PC-9 (cell line): Measurements from ENCODE around the gene CMTM4.

Source experiments
- CTCF ChIP-seq: fragments of 200-600 bp; sonication (generic); conservative IDR thresholded peaks from 2 replicates; pipeline ENCODE4 v1.6.1; 2017; ENCODE audit warnings: mixed run types, antibody characterized with exemption, mild to moderate bottlenecking, moderate library complexity
- EZH2 ChIP-seq: fragments of 200-600 bp; sonication (generic); IDR thresholded peaks from 2 replicates; pipeline ENCODE4 v1.8.0; 2017; ENCODE audit warnings: antibody characterized with exemption, low read depth

DNA sequence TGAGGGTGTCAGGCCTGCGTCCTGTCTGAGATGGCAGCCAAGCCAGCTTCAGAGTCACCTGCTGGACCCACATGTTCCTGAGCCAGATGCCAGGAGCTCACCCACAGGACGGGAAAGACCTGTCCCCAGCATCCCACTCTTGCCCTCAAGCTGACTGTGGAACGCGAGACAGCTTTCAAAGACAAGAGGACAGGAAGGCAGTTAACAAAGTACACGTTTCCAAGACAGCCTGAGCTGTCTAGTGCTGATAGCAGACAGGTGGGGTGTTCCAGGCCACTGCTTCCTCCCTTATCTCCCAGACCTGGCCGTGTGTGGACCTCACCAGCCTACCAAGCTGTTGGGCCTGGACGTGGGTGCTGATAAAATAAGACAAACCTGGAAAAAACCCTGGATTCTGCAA is 78.8 kb downstream of the CMTM4 start:
- TF ChIP-seq CTCF (no peak), EZH2 (no peak)
